Gastroesophageal sphincter (tissue), 3 donors: Measurements from ENCODE around the gene RASSF5.

ENCODE experiments used
- CTCF ChIP-seq, 4 experiments: fragments of 200-600 bp in 2 of 4; fragments of 450-650 bp in 2 of 4; sonication (generic) in 1 of 4; IDR thresholded peaks; one replicate each; pipeline ENCODE4 v1.5.1; 2017 to 2019; ENCODE audit warnings: antibody characterized with exemption in 4 of 4, mild to moderate bottlenecking in 2 of 4, moderate library complexity in 2 of 4
- EP300 ChIP-seq: sonication (generic); formaldehyde crosslinking; IDR thresholded peaks from one replicate; pipeline ENCODE4 v1.6.1; 2017; ENCODE audit warnings: antibody characterized with exemption, mild to moderate bottlenecking
- POLR2A ChIP-seq, 2 donors: fragments of 450-650 bp; IDR thresholded peaks; one replicate each; pipeline ENCODE4 v1.6.1; 2017; ENCODE audit warnings: antibody characterized with exemption in 2 of 2, mild to moderate bottlenecking in 2 of 2, moderate library complexity in 1 of 2
- POLR2AphosphoS5 ChIP-seq: sonication (generic); formaldehyde crosslinking; IDR thresholded peaks from one replicate; pipeline ENCODE4 v1.6.1; 2017; ENCODE audit warnings: antibody characterized with exemption

GRCh38 chr1:206495493-206496046 is 11.8 kb upstream of the RASSF5 start:
- TF ChIP-seq POLR2A (IDR thresholded peaks at IDR 0.05) (no peak), CTCF (IDR thresholded peaks at IDR 0.05) (no peak), EP300 (no peak), POLR2AphosphoS5 (peak; percentile 25)
